Breast epithelium (tissue), 4 donors: Measurements from ENCODE around the gene MMRN1. TPM values are rescaled to one million over a fixed set of nuclear protein-coding genes. Genes with fewer than 3 reads are reported as not detected.

Experiments used
- DNase-seq, 2 donors: peaks; one replicate each; pipeline ENCODE4 v3.0.0-alpha.2; 2019; ENCODE audit warnings: low spot score in 2 of 2
- H3K27ac ChIP-seq, 2 donors: fragments of 200-600 bp; sonication (generic) in 1 of 2; one replicate each; pipeline ENCODE4 v1.5.1; 2016 to 2019; ENCODE audit warnings: mild to moderate bottlenecking in 1 of 2
- H3K27me3 ChIP-seq, 2 donors: fragments of 200-600 bp; sonication (generic) in 1 of 2; one replicate each; pipeline versions ENCODE4 v1.5.1 to v1.6.0; 2017 to 2019; ENCODE audit warnings: control low read depth in 1 of 2, mild to moderate bottlenecking in 1 of 2
- H3K36me3 ChIP-seq: fragments of 200-600 bp; one replicate; pipeline ENCODE4 v1.5.1; 2019
- H3K4me1 ChIP-seq, 2 donors: fragments of 200-600 bp; sonication (generic); one replicate each; pipeline ENCODE4 v1.5.1; 2016 to 2019; ENCODE audit warnings: control low read depth in 1 of 2
- H3K4me3 ChIP-seq, 3 donors: fragments of 200-600 bp; sonication (generic); 1 replicate in 2 of 3; 2 replicates in 1 of 3; pipeline ENCODE4 v1.5.1; 2016 to 2019; ENCODE audit warnings: mild to moderate bottlenecking in 3 of 3, moderate library complexity in 2 of 3
- H3K9me3 ChIP-seq, 2 donors: fragments of 200-600 bp; sonication (generic) in 1 of 2; one replicate each; pipeline ENCODE4 v1.5.1; 2016 to 2019; ENCODE audit warnings: control low read depth in 1 of 2
- POLR2A ChIP-seq: fragments of 450-650 bp; IDR thresholded peaks from one replicate; pipeline ENCODE4 v1.6.1; 2016; ENCODE audit warnings: antibody characterized with exemption, mild to moderate bottlenecking, moderate library complexity
- POLR2AphosphoS5 ChIP-seq, 3 donors: sonication (generic); formaldehyde crosslinking; IDR thresholded peaks; one replicate each; pipeline ENCODE4 v1.6.1; 2017; ENCODE audit warnings: antibody characterized with exemption in 3 of 3
- intact Hi-C: fragments of 100-400 bp; cut with DNase I; formaldehyde crosslinking; loops from one replicate; pipeline ENCODE4 v1.15.1; 2023; ENCODE audit warnings: low total_unique reads
- total RNA-seq, 3 donors: library from RNA; depleted of rRNA; stranded (reverse); fragments of >200 nt; gene quantifications; one replicate each; pipeline ENCODE4 v1.1.0, GENCODE V29; 2016
- TF ChIP-seq, protein P1 (sequence below), 3 donors: fragments of 450-650 bp; IDR thresholded peaks; one replicate each; pipeline ENCODE4 v1.5.1; 2016 to 2017; ENCODE audit warnings: antibody characterized with exemption in 3 of 3, mild to moderate bottlenecking in 3 of 3, moderate library complexity in 3 of 3

Gene MMRN1
- total RNA-seq, 3 donors from 2014 or later = 11.0 to 83.2 (median 31.9) TPM

DNA sequence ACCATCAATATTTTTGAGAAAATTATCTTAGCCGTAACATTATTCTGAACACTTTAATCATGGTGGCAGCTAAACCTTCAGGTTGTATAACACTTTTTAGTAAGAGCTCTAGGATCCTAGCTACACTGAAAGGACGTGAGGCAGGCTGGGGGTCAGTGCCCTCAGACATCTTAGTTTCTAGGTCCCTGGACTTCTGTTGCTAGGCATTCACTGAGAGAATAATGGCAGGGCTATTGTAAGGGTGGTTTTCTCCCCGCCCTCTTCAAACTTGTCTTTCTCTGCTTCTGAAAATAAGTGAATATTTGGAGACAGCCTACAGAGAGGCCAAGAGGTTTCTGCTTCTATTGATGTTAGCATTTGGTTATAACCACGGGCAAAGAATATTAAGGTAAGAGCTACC is 15.4 kb upstream of the MMRN1 start:
- no peak for TF ChIP-seq POLR2A
- TF ChIP-seq, protein P1, sequence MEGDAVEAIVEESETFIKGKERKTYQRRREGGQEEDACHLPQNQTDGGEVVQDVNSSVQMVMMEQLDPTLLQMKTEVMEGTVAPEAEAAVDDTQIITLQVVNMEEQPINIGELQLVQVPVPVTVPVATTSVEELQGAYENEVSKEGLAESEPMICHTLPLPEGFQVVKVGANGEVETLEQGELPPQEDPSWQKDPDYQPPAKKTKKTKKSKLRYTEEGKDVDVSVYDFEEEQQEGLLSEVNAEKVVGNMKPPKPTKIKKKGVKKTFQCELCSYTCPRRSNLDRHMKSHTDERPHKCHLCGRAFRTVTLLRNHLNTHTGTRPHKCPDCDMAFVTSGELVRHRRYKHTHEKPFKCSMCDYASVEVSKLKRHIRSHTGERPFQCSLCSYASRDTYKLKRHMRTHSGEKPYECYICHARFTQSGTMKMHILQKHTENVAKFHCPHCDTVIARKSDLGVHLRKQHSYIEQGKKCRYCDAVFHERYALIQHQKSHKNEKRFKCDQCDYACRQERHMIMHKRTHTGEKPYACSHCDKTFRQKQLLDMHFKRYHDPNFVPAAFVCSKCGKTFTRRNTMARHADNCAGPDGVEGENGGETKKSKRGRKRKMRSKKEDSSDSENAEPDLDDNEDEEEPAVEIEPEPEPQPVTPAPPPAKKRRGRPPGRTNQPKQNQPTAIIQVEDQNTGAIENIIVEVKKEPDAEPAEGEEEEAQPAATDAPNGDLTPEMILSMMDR (IDR thresholded peaks at IDR 0.05) = no peak
- no peak for TF ChIP-seq POLR2AphosphoS5 (IDR thresholded peaks at IDR 0.05)
- no peaks in the 10 kb centered on the region for H3K36me3 ChIP-seq
- H3K9me3 ChIP-seq = no peaks in the 10 kb centered on the region
- no peaks in the 10 kb centered on the region for H3K4me1 ChIP-seq
- no peaks in the 10 kb centered on the region for H3K27me3 ChIP-seq
- no peak overlapping the region for H3K27ac ChIP-seq
- intact Hi-C loops = no loop called here
- no peak overlapping the region for H3K4me3 ChIP-seq
- no peak for DNase-seq

GRCh38 chr4:89889289-89889688 is 5.4 kb upstream of the MMRN1 start:
- DNase-seq = no peak
- H3K4me3 ChIP-seq = no peak overlapping the region
- TF ChIP-seq POLR2A (no peak), POLR2AphosphoS5 (IDR thresholded peaks at IDR 0.05) (no peak)
- TF ChIP-seq, protein P1 (IDR thresholded peaks at IDR 0.05) = no peak
- peaks cover 5% of the 10 kb centered on the region for H3K36me3 ChIP-seq
- no peaks in the 10 kb centered on the region for H3K9me3 ChIP-seq
- H3K27me3 ChIP-seq = no peaks in the 10 kb centered on the region
- H3K4me1 ChIP-seq = no peaks in the 10 kb centered on the region
- no peak overlapping the region for H3K27ac ChIP-seq
- intact Hi-C loops = no loop called here

DNA sequence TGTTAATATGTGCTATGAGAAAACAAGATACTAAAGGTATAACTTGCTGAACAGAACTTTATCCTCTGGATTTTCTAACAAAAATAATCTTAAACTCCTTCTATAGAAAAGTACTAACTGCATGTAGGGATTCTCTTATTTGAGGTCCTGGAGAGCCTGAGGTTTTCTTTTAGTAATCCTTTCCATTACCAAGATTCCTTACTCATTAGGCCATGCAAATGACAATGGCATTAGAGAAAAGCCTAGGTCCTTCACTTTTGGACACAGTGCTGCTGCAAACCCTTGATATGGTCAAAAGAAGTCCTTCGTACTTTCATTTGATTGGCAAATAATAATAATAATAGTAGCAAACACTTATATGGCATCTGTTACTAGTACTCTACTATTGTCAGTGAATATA is 3.2 kb downstream of the MMRN1 start:
- intact Hi-C loops = no loop called here
- DNase-seq = no peak
- peak overlapping the region in 2 of 3 donors; percentile 5 to 16 for H3K4me3 ChIP-seq
- no peaks in the 10 kb centered on the region for H3K9me3 ChIP-seq
- H3K36me3 ChIP-seq = no peaks in the 10 kb centered on the region
- no peak overlapping the region for H3K27ac ChIP-seq
- TF ChIP-seq POLR2AphosphoS5 (IDR thresholded peaks at IDR 0.05) = no peak
- TF ChIP-seq, protein P1 (IDR thresholded peaks at IDR 0.05) = no peak
- no peak for TF ChIP-seq POLR2A
- H3K4me1 ChIP-seq = no peaks in the 10 kb centered on the region
- no peaks in the 10 kb centered on the region for H3K27me3 ChIP-seq

- intact Hi-C loops = no loop called here
- Histone ChIP-seq H3K36me3 (no peaks in the 10 kb centered on the region), H3K27me3 (no peaks in the 10 kb centered on the region), H3K4me1 (no peaks in the 10 kb centered on the region), H3K27ac (no peak overlapping the region), H3K4me3 (peak overlapping the region in 2 of 3 donors; percentile 5 to 16), H3K9me3 (no peaks in the 10 kb centered on the region)
- TF ChIP-seq POLR2A = no peak
- TF ChIP-seq, protein P1 (IDR thresholded peaks at IDR 0.05) = no peak
- no peak for TF ChIP-seq POLR2AphosphoS5 (IDR thresholded peaks at IDR 0.05)
- no peak for DNase-seq
Measured at GRCh38 chr4:89898304-89898716, 3.7 kb downstream of the MMRN1 start.

GRCh38 chr4:89899152-89899551 is 4.5 kb downstream of the MMRN1 start:
- Histone ChIP-seq H3K36me3 (no peaks in the 10 kb centered on the region), H3K27ac (no peak overlapping the region), H3K9me3 (no peaks in the 10 kb centered on the region), H3K4me3 (peak overlapping the region in 1 of 3 donors; percentile 1), H3K27me3 (no peaks in the 10 kb centered on the region), H3K4me1 (no peaks in the 10 kb centered on the region)
- no peak for DNase-seq
- intact Hi-C loops = no loop called here
- TF ChIP-seq POLR2AphosphoS5 (IDR thresholded peaks at IDR 0.05) = no peak

DNA sequence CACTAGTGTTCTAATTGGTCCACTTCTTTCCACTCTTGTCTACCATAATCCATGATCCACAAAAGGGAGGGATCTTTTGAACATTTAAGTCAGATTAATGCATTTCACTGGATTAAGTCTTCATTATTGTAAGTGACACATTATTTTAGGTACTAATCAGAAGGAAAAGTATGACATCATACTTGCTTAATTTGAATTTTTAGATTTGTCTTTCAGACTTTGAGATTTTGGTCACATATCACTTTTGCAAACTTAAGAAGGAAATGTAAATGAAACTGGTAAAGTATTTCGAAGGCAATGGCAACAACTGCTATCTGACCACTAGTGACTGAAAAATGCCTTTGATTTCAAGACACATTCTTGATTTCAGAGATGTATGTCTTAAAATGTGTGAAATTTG is 5.2 kb downstream of the MMRN1 start:
- TF ChIP-seq POLR2A = no peak
- TF ChIP-seq POLR2AphosphoS5 (IDR thresholded peaks at IDR 0.05) = no peak
- TF ChIP-seq, protein P1 (IDR thresholded peaks at IDR 0.05) = no peak
- Histone ChIP-seq H3K9me3 (no peaks in the 10 kb centered on the region), H3K36me3 (no peaks in the 10 kb centered on the region), H3K4me1 (no peaks in the 10 kb centered on the region), H3K4me3 (no peak overlapping the region), H3K27ac (no peak overlapping the region), H3K27me3 (no peaks in the 10 kb centered on the region)
- intact Hi-C loops = no loop called here
- no peak for DNase-seq
